Testis (tissue), 3 donors: Measurements from ENCODE around the gene EIF3K. TPM values are rescaled to one million over a fixed set of nuclear protein-coding genes. Genes with fewer than 3 reads are reported as not detected.
A peak's percentile ranks its signal among the peaks of the same experiment; 100 is the strongest.

Experiments
- DNase-seq: peaks from one replicate; pipeline ENCODE4 v3.0.0-alpha.2; 2019
- H3K27ac ChIP-seq, 2 donors: fragments of 200-600 bp; sonication (generic); one replicate each; pipeline ENCODE4 v1.5.1; 2019
- H3K27me3 ChIP-seq: fragments of 200-600 bp; sonication (generic); one replicate; pipeline ENCODE4 v1.5.1; 2019
- H3K36me3 ChIP-seq: fragments of 200-600 bp; sonication (generic); one replicate; pipeline ENCODE4 v1.5.1; 2017; ENCODE audit warnings: low read depth; ENCODE audit errors: missing control alignments
- H3K4me1 ChIP-seq: fragments of 200-600 bp; sonication (generic); one replicate; pipeline ENCODE4 v1.5.1; 2019
- H3K4me3 ChIP-seq, 2 donors: fragments of 200-600 bp; sonication (generic); one replicate each; pipeline ENCODE4 v1.5.1; 2017 to 2019
- H3K9me3 ChIP-seq: fragments of 200-600 bp; sonication (generic); one replicate; pipeline ENCODE4 v1.5.1; 2017
- POLR2A ChIP-seq: fragments of 450-650 bp; IDR thresholded peaks from one replicate; pipeline ENCODE4 v1.6.1; 2017; ENCODE audit warnings: antibody characterized with exemption, mild to moderate bottlenecking, moderate library complexity
- WGBS, 2 donors: methylation state at CpG; one replicate each; pipeline ENCODE4 v1.1.5; 2018; 5-methylcytosine and 5-hydroxymethylcytosine counted together
- intact Hi-C: fragments of 100-400 bp; cut with DNase I; formaldehyde crosslinking; loops from one replicate; pipeline ENCODE4 v1.15.1; 2023; ENCODE audit warnings: low total_unique reads
- polyA plus RNA-seq: library from polyadenylated mRNA; stranded (reverse); fragments of 350-450 nt; fragmentation: Illumina TruSeq; extraction: RNeasy Lipid Tissue Mini Kit (QIAGEN cat#74804); gene quantifications from one replicate; pipeline ENCODE4 v1.2.3, GENCODE V29; 2014; ENCODE audit warnings: low read depth, low replicate concordance; ENCODE audit not compliant: insufficient read depth
- total RNA-seq, 2 donors: library from RNA; depleted of rRNA; stranded (reverse); fragments of >200 nt; gene quantifications; one replicate each; pipeline ENCODE4 v1.2.3, GENCODE V29; 2016
- TF ChIP-seq, protein P1 (sequence below), 3 experiments: fragments of 450-650 bp in 2 of 3; fragments of 200-600 bp in 1 of 3; sonication (generic) in 1 of 3; IDR thresholded peaks; one replicate each; pipeline ENCODE4 v1.5.1; 2016 to 2019; ENCODE audit warnings: antibody characterized with exemption in 3 of 3, mild to moderate bottlenecking in 2 of 3, moderate library complexity in 1 of 3

The EIF3K gene
- total and polyA plus RNA-seq, 3 donors from 2014 or later, result 195 to 235 (median 201) TPM

DNA sequence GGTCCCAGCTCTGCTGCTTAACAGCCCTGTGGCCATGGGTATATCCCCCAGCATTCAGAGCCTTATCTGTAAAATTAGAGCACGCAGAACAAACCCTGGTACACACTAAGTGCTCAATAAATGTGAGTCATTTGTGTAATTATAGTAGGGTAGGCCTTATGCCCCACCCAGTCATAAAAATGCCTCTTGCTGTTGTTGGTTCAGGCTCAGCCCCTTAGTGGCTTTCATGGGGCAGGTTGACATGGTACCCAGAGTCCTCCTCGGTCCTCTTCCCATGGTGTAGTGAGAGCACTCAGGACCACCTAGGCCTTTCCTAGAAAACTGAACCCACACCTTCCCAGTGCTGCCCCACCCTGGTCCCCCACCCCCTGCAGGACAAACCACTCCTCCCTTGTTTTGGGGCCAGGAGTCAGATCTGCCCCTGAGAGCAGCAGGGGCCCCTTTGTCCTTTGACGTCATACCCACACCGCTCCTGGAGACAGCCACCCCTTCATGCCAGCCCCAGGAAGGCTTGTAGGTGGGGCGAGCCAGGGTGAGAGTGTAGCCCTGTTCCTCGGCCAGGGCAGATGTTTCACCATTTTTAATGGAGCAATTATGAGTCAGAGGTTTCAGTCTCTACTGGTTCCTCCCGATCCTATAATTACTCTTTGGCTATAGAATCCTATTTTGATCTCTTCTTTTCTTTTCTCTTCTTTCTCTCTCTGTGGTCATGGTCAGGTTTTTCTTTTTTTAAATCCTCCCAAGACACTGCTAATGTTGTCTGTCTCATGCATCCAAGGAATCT lies 65.3 kb downstream of the EIF3K start:
- peak overlapping the region; percentile 58 to 63 for H3K27ac ChIP-seq

GRCh38 chr19:38684862-38685665 lies 66.1 kb downstream of the EIF3K start:
- Histone ChIP-seq H3K9me3 (no peaks in the 10 kb centered on the region), H3K27ac (peak overlapping the region in 1 of 2 donors; percentile 58), H3K4me3 (no peak overlapping the region), H3K4me1 (peaks cover 34% of the 10 kb centered on the region), H3K36me3 (no peaks in the 10 kb centered on the region), H3K27me3 (no peaks in the 10 kb centered on the region)
- no peak for DNase-seq
- TF ChIP-seq POLR2A, result no peak
- TF ChIP-seq, protein P1, sequence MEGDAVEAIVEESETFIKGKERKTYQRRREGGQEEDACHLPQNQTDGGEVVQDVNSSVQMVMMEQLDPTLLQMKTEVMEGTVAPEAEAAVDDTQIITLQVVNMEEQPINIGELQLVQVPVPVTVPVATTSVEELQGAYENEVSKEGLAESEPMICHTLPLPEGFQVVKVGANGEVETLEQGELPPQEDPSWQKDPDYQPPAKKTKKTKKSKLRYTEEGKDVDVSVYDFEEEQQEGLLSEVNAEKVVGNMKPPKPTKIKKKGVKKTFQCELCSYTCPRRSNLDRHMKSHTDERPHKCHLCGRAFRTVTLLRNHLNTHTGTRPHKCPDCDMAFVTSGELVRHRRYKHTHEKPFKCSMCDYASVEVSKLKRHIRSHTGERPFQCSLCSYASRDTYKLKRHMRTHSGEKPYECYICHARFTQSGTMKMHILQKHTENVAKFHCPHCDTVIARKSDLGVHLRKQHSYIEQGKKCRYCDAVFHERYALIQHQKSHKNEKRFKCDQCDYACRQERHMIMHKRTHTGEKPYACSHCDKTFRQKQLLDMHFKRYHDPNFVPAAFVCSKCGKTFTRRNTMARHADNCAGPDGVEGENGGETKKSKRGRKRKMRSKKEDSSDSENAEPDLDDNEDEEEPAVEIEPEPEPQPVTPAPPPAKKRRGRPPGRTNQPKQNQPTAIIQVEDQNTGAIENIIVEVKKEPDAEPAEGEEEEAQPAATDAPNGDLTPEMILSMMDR (IDR thresholded peaks at IDR 0.05), result no peak
- intact Hi-C loops, result no loop called here
- WGBS, 2 donors, result 81 to 94% methylated on average over 15 of the region's 15 CpGs

More for the DNA sequence above, 65.3 kb downstream of the EIF3K start:
- no peaks in the 10 kb centered on the region for H3K36me3 ChIP-seq
- H3K4me1 ChIP-seq, result peaks cover 34% of the 10 kb centered on the region
- no peaks in the 10 kb centered on the region for H3K9me3 ChIP-seq
- WGBS, 2 donors, result 56 to 59% methylated on average over 7 of the region's 7 CpGs
- no peak for DNase-seq
- no peaks in the 10 kb centered on the region for H3K27me3 ChIP-seq
- intact Hi-C loops, result no loop called here
- no peak overlapping the region for H3K4me3 ChIP-seq
- TF ChIP-seq POLR2A, result no peak
- TF ChIP-seq, protein P1 (IDR thresholded peaks at IDR 0.05), result no peak

DNA sequence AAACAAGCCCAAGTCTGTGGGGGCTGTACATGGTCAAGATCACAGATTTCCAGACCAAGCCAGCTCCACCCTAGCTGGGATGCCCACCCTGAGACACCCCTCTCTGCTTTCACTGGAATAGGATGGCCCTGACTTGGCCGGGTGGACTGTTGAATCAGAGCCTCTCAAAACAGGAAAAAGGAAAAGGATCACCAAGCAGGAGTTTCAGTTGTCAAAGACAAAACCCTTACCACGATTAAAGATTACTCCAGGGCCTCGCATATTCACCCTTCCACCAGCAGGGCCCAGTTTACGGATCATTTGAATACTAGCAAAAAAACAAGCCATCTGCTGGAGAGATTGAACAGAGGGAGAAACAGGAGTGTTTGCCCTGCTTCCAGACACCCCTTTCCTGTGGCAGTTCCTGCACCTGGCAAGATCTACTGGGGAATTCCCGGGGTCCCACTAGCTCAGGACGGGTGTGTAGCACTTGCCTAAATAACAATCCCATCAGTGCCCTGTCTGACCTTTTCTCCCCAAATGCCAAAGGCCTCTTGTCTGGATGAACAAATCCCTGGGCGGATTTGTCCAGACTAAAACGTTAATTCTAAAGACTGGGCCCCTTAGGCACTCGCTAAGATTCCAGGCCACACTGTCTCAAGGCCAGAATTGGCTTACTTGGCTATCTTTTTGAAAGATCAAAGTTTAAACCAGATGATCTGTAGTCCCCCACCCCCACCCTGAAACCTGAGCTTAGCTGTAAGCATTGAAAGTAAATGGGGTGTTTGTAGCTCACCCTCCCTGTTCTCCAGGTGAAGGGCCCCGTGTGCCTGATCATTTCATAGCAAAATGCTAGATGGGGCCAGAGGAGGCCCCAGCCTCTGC lies 66.9 kb downstream of the EIF3K start:
- intact Hi-C loops, result no loop called here
- H3K4me1 ChIP-seq, result peaks cover 34% of the 10 kb centered on the region

DNA sequence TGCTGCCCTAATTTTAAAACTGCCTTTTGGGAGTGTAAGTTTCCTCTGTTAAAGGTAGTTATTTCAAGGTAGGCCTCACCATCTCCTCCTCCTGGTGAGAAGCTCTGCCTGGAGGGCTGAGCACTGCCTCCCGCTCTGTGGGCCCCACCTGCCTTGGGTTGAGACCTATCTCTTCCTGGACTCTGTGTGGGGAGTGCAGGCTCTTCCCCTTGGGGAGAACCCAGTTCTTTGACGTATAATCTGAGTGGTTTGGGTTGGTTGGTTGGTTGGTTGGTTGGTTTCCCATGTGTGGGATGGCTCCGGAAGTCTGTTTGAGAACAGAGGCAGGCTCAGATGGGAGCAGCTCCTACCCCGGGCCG lies 67.5 kb downstream of the EIF3K start:
- 89 to 93% methylated on average over 5 of the region's 5 CpGs for WGBS, 2 donors
- H3K27ac ChIP-seq, result peak overlapping the region; percentile 50 to 58
- intact Hi-C loops, result no loop called here
- no peaks in the 10 kb centered on the region for H3K27me3 ChIP-seq
- no peak for TF ChIP-seq POLR2A
- TF ChIP-seq, protein P1 (IDR thresholded peaks at IDR 0.05), result no peak
- no peaks in the 10 kb centered on the region for H3K36me3 ChIP-seq
- no peaks in the 10 kb centered on the region for H3K9me3 ChIP-seq
- no peak overlapping the region for H3K4me3 ChIP-seq
- DNase-seq, result no peak
- peaks cover 34% of the 10 kb centered on the region for H3K4me1 ChIP-seq

More for the DNA sequence above, 66.9 kb downstream of the EIF3K start:
- 44 to 53% methylated on average over 10 of the region's 10 CpGs for WGBS, 2 donors
- no peaks in the 10 kb centered on the region for H3K36me3 ChIP-seq
- no peak for DNase-seq
- H3K9me3 ChIP-seq, result no peaks in the 10 kb centered on the region
- no peak for TF ChIP-seq POLR2A
- TF ChIP-seq, protein P1 (IDR thresholded peaks at IDR 0.05), result peak; percentile 10 to 22 (median 18)
- H3K27ac ChIP-seq, result peak overlapping the region; percentile 50 to 58
- no peak overlapping the region for H3K4me3 ChIP-seq
- no peaks in the 10 kb centered on the region for H3K27me3 ChIP-seq

Other genes starting within 250 kb of the EIF3K start
- gene PSMD8, start 244.6 kb upstream of the EIF3K start, total RNA-seq, result 100 to 1,000 TPM; 244 to 265 TPM
- 373 TPM for gene PSMD8, start 244.6 kb upstream of the EIF3K start, polyA plus RNA-seq
- gene GGN, start 231.2 kb upstream of the EIF3K start, total RNA-seq, result 10 to 100 TPM; 43.7 to 80.2 TPM
- 196 TPM for gene GGN, start 231.2 kb upstream of the EIF3K start, polyA plus RNA-seq
- gene SPRED3, start 230.5 kb upstream of the EIF3K start, total RNA-seq, result 1 to 10 TPM; 2.2 to 2.6 TPM
- 1.7 TPM for gene SPRED3, start 230.5 kb upstream of the EIF3K start, polyA plus RNA-seq
- 10 to 100 TPM; 13.0 to 14.1 TPM for gene FAM98C, start 216.1 kb upstream of the EIF3K start, total RNA-seq
- 17.7 TPM for gene FAM98C, start 216.1 kb upstream of the EIF3K start, polyA plus RNA-seq
- gene RASGRP4, start 193.0 kb upstream of the EIF3K start, total RNA-seq, result 1 to 10 TPM in 1 of 2 donors, under 1 TPM in 1; 0.71 to 1.3 TPM
- 1.5 TPM for gene RASGRP4, start 193.0 kb upstream of the EIF3K start, polyA plus RNA-seq
- gene RYR1, start 185.5 kb upstream of the EIF3K start, total RNA-seq, result 10 to 100 TPM; 11.8 to 15.6 TPM
- gene RYR1, start 185.5 kb upstream of the EIF3K start, polyA plus RNA-seq, result 26.1 TPM
- 1 to 10 TPM; 2.8 to 9.9 TPM for gene MAP4K1, start 1.2 kb upstream of the EIF3K start, total RNA-seq
- gene MAP4K1, start 1.2 kb upstream of the EIF3K start, polyA plus RNA-seq, result 8.3 TPM
- 100 to 1,000 TPM; 112 to 135 TPM for gene ACTN4, start 28.5 kb downstream of the EIF3K start, total RNA-seq
- gene ACTN4, start 28.5 kb downstream of the EIF3K start, polyA plus RNA-seq, result 158 TPM
- 1 to 10 TPM; 4.6 to 5.5 TPM for gene CAPN12, start 125.3 kb downstream of the EIF3K start, total RNA-seq
- gene CAPN12, start 125.3 kb downstream of the EIF3K start, polyA plus RNA-seq, result 3.6 TPM
- not detected for gene LGALS7, start 154.3 kb downstream of the EIF3K start, total RNA-seq
- 4.4 TPM for gene LGALS7, start 154.3 kb downstream of the EIF3K start, polyA plus RNA-seq
- 1 to 10 TPM; 2.3 to 8.1 TPM for gene LGALS7B, start 170.0 kb downstream of the EIF3K start, total RNA-seq
- not detected for gene LGALS7B, start 170.0 kb downstream of the EIF3K start, polyA plus RNA-seq
- 1 to 10 TPM; 1.6 to 1.9 TPM for gene LGALS4, start 193.8 kb downstream of the EIF3K start, total RNA-seq
- gene LGALS4, start 193.8 kb downstream of the EIF3K start, polyA plus RNA-seq, result 1.6 TPM
- gene ECH1, start 212.6 kb downstream of the EIF3K start, total RNA-seq, result 100 to 1,000 TPM; 176 to 193 TPM
- gene ECH1, start 212.6 kb downstream of the EIF3K start, polyA plus RNA-seq, result 217 TPM
- gene HNRNPL, start 230.8 kb downstream of the EIF3K start, total RNA-seq, result 100 to 1,000 TPM; 216 to 249 TPM
- gene HNRNPL, start 230.8 kb downstream of the EIF3K start, polyA plus RNA-seq, result 307 TPM